Measurements from ENCODE around the gene MRPS34.

MRPS34 gene

GRCh38 chr16:1751946-1752345, 21.0 kb downstream of the MRPS34 start:
- DNase-seq, result no peak
- TF ChIP-seq GATA1 (IDR thresholded peaks at IDR 0.05; ENCODE audit: low read depth, low read length), result no peak

GRCh38 chr16:1749152-1750117, 23.5 kb downstream of the MRPS34 start:
- no peak for TF ChIP-seq POLR2A (IDR thresholded peaks at IDR 0.05; ENCODE audit: low read length)
- no peak for TF ChIP-seq GATA1 (IDR thresholded peaks at IDR 0.05; ENCODE audit: low read depth, low read length)
- no peak for DNase-seq

GRCh38 chr16:1747934-1748333, 25.0 kb downstream of the MRPS34 start:
- DNase-seq, result no peak
- no peak for TF ChIP-seq GATA1 (IDR thresholded peaks at IDR 0.05; ENCODE audit: low read depth, low read length)
- TF ChIP-seq POLR2A (IDR thresholded peaks at IDR 0.05; ENCODE audit: low read length), result no peak

GRCh38 chr16:1746693-1747195, 26.2 kb downstream of the MRPS34 start:
- no peak for DNase-seq

GRCh38 chr16:1745900-1746692, 26.8 kb downstream of the MRPS34 start:
- TF ChIP-seq GATA1 (IDR thresholded peaks at IDR 0.05; ENCODE audit: low read depth, low read length), result no peak
- TF ChIP-seq POLR2A (IDR thresholded peaks at IDR 0.05; ENCODE audit: low read length), result no peak
- no peak for DNase-seq

More at GRCh38 chr16:1746693-1747195, 26.2 kb downstream of the MRPS34 start:
- TF ChIP-seq GATA1 (IDR thresholded peaks at IDR 0.05; ENCODE audit: low read depth, low read length) (no peak), POLR2A (IDR thresholded peaks at IDR 0.05; ENCODE audit: low read length) (no peak)

GRCh38 chr16:1745181-1745899, 27.6 kb downstream of the MRPS34 start:
- DNase-seq, result no peak
- TF ChIP-seq GATA1 (IDR thresholded peaks at IDR 0.05; ENCODE audit: low read depth, low read length) (no peak), POLR2A (IDR thresholded peaks at IDR 0.05; ENCODE audit: low read length) (no peak)

- no peak for TF ChIP-seq POLR2A (IDR thresholded peaks at IDR 0.05; ENCODE audit: low read length)
- TF ChIP-seq GATA1 (IDR thresholded peaks at IDR 0.05; ENCODE audit: low read depth, low read length), result no peak
- no peak for DNase-seq
Observed at GRCh38 chr16:1744338-1744840, 28.5 kb downstream of the MRPS34 start.

GRCh38 chr16:1743376-1744337, 29.3 kb downstream of the MRPS34 start:
- DNase-seq, result no peak
- TF ChIP-seq GATA1 (IDR thresholded peaks at IDR 0.05; ENCODE audit: low read depth, low read length), result no peak
- TF ChIP-seq POLR2A (IDR thresholded peaks at IDR 0.05; ENCODE audit: low read length), result no peak

GRCh38 chr16:1741553-1742165, 31.3 kb downstream of the MRPS34 start:
- TF ChIP-seq GATA1 (IDR thresholded peaks at IDR 0.05; ENCODE audit: low read depth, low read length) (no peak), POLR2A (IDR thresholded peaks at IDR 0.05; ENCODE audit: low read length) (no peak)
- no peak for DNase-seq

GRCh38 chr16:1740781-1741490, 32.0 kb downstream of the MRPS34 start:
- DNase-seq, result no peak
- TF ChIP-seq GATA1 (IDR thresholded peaks at IDR 0.05; ENCODE audit: low read depth, low read length) (no peak), POLR2A (IDR thresholded peaks at IDR 0.05; ENCODE audit: low read length) (no peak)

- TF ChIP-seq GATA1 (IDR thresholded peaks at IDR 0.05; ENCODE audit: low read depth, low read length) (no peak), POLR2A (IDR thresholded peaks at IDR 0.05; ENCODE audit: low read length) (no peak)
- no peak for DNase-seq
Observed at GRCh38 chr16:1740234-1740633, 32.7 kb downstream of the MRPS34 start.

All from erythroblast (primary cell).